H9 (cell line): Measurements from ENCODE around the gene ATF1. TPM values are rescaled to one million over a fixed set of nuclear protein-coding genes. Genes with fewer than 3 reads are reported as not detected.

ENCODE experiments used
- DNase-seq: peaks from one replicate; pipeline ENCODE4 v3.0.0-alpha.2; 2017
- H2AFZ ChIP-seq: one replicate; pipeline ENCODE4 v1.6.1; 2013; ENCODE audit warnings: mild to moderate bottlenecking, low read length, control low read depth, moderate library complexity
- H2AK5ac ChIP-seq: 2 replicates; pipeline ENCODE4 v1.6.1; 2013; ENCODE audit warnings: low read length, control low read depth, mixed read lengths; ENCODE audit not compliant: insufficient read length
- H2BK120ac ChIP-seq: one replicate; pipeline ENCODE4 v1.6.1; 2013; ENCODE audit warnings: low read depth, mild to moderate bottlenecking, low read length, control low read depth, inconsistent platforms; ENCODE audit not compliant: poor library complexity, severe bottlenecking
- H2BK12ac ChIP-seq: 2 replicates; pipeline ENCODE4 v1.6.1; 2013; ENCODE audit warnings: low read length, control low read depth, mixed read lengths, low read depth; ENCODE audit not compliant: insufficient read length
- H2BK15ac ChIP-seq: 2 replicates; pipeline ENCODE4 v1.6.1; 2013; ENCODE audit warnings: low read depth, low read length, control low read depth
- H2BK20ac ChIP-seq: one replicate; pipeline ENCODE4 v1.6.1; 2013; ENCODE audit warnings: low read depth, mild to moderate bottlenecking, low read length, control low read depth, inconsistent platforms; ENCODE audit not compliant: poor library complexity, severe bottlenecking
- H2BK5ac ChIP-seq: 2 replicates; pipeline ENCODE4 v1.6.1; 2013; ENCODE audit warnings: low read length, control low read depth, mixed read lengths; ENCODE audit not compliant: insufficient read length
- H3K14ac ChIP-seq: 2 replicates; pipeline ENCODE4 v1.6.1; 2013; ENCODE audit warnings: low read length, control low read depth; ENCODE audit not compliant: insufficient read depth
- H3K18ac ChIP-seq: 2 replicates; pipeline ENCODE4 v1.6.1; 2013; ENCODE audit warnings: low read depth, mild to moderate bottlenecking, mixed read lengths, low read length, control low read depth; ENCODE audit not compliant: insufficient read length
- H3K23ac ChIP-seq: 2 replicates; pipeline ENCODE4 v1.6.1; 2013; ENCODE audit warnings: low read length, control low read depth, mixed read lengths, low read depth; ENCODE audit not compliant: insufficient read length
- H3K23me2 ChIP-seq: 2 replicates; pipeline ENCODE4 v1.6.1; 2013; ENCODE audit warnings: low read depth, mild to moderate bottlenecking, mixed read lengths, low read length, control low read depth; ENCODE audit not compliant: insufficient read length, poor library complexity, severe bottlenecking
- H3K27ac ChIP-seq: 2 replicates; pipeline ENCODE4 v1.5.1; 2013; ENCODE audit warnings: low read length, control low read depth, mixed read lengths, low read depth; ENCODE audit not compliant: insufficient read length
- H3K27me3 ChIP-seq: 2 replicates; pipeline ENCODE4 v1.6.1; 2013; ENCODE audit warnings: low read length, control low read depth, inconsistent platforms; ENCODE audit not compliant: insufficient read depth
- H3K4ac ChIP-seq: 2 replicates; pipeline ENCODE4 v1.6.1; 2013; ENCODE audit warnings: low read depth, mild to moderate bottlenecking, control low read depth, inconsistent platforms, low read length, moderate library complexity
- H3K4me1 ChIP-seq: 2 replicates; pipeline ENCODE4 v1.6.1; 2013; ENCODE audit warnings: low read length, control low read depth, inconsistent platforms; ENCODE audit not compliant: insufficient read depth
- H3K4me2 ChIP-seq: 2 replicates; pipeline ENCODE4 v1.6.1; 2013; ENCODE audit warnings: low read length, control low read depth, mixed read lengths; ENCODE audit not compliant: insufficient read length, insufficient read depth
- H3K56ac ChIP-seq: 2 replicates; pipeline ENCODE4 v1.6.1; 2013; ENCODE audit warnings: low read depth, mild to moderate bottlenecking, mixed read lengths, low read length, control low read depth; ENCODE audit not compliant: insufficient read length
- H3K79me1 ChIP-seq: 2 replicates; pipeline ENCODE4 v1.6.1; 2013; ENCODE audit warnings: low read depth, mild to moderate bottlenecking, moderate library complexity, low read length, control low read depth, inconsistent platforms; ENCODE audit not compliant: insufficient read depth, poor library complexity, severe bottlenecking
- H3K79me2 ChIP-seq: 2 replicates; pipeline ENCODE4 v1.6.1; 2013; ENCODE audit warnings: low read length, control low read depth, inconsistent platforms; ENCODE audit not compliant: insufficient read depth
- H3K9ac ChIP-seq: 2 replicates; pipeline ENCODE4 v1.6.1; 2013; ENCODE audit warnings: low read length, control low read depth, mixed read lengths; ENCODE audit not compliant: insufficient read length; ENCODE audit errors: extremely low read depth
- H3K9me3 ChIP-seq: one replicate; pipeline ENCODE4 v1.6.1; 2013; ENCODE audit warnings: low read depth, low read length, inconsistent platforms; ENCODE audit not compliant: control insufficient read depth
- H3T11ph ChIP-seq: one replicate; pipeline ENCODE4 v1.6.1; 2013; ENCODE audit warnings: mild to moderate bottlenecking, low read length, control low read depth, inconsistent platforms
- H4K20me1 ChIP-seq: one replicate; pipeline ENCODE4 v1.6.1; 2013; ENCODE audit not compliant: control insufficient read depth, insufficient read length, insufficient read depth
- H4K5ac ChIP-seq: 2 replicates; pipeline ENCODE4 v1.6.1; 2013; ENCODE audit warnings: low read depth, mild to moderate bottlenecking, mixed read lengths, low read length, control low read depth; ENCODE audit not compliant: insufficient read length
- H4K8ac ChIP-seq: replicated peaks from 2 replicates; pipeline ENCODE4 v1.6.1; 2013; ENCODE audit warnings: low read length, control low read depth, mixed read lengths, low read depth; ENCODE audit not compliant: insufficient read length
- H4K91ac ChIP-seq: 2 replicates; pipeline ENCODE4 v1.6.1; 2013; ENCODE audit warnings: low read depth, mild to moderate bottlenecking, moderate library complexity, mixed read lengths, low read length, control low read depth; ENCODE audit not compliant: insufficient read length
- H3K27ac Mint-ChIP-seq, 3 experiments: 2 replicates in 2 of 3; 3 replicates in 1 of 3; pipeline ENCODE4 v1.8.0; 2020 to 2021; ENCODE audit warnings: mixed read lengths in 3 of 3, mild to moderate bottlenecking in 1 of 3, moderate library complexity in 1 of 3
- H3K27me3 Mint-ChIP-seq: 2 replicates; pipeline ENCODE4 v1.8.0; 2021; ENCODE audit warnings: low read depth, mild to moderate bottlenecking, moderate library complexity, mixed read lengths
- H3K36me3 Mint-ChIP-seq, 3 experiments: 2 replicates in 2 of 3; 3 replicates in 1 of 3; pipeline ENCODE4 v1.8.0; 2020 to 2021; ENCODE audit warnings: low read depth in 3 of 3, mixed read lengths in 3 of 3; ENCODE audit not compliant: insufficient read depth in 1 of 3
- H3K4me1 Mint-ChIP-seq, 2 experiments: 2 replicates each; pipeline ENCODE4 v1.8.0; 2020; ENCODE audit warnings: mixed read lengths in 2 of 2
- H3K4me3 Mint-ChIP-seq, 2 experiments: 2 replicates in 1 of 2; 3 replicates in 1 of 2; pipeline ENCODE4 v1.8.0; 2020 to 2021; ENCODE audit warnings: mild to moderate bottlenecking in 2 of 2, mixed read lengths in 2 of 2, moderate library complexity in 1 of 2
- H3K9me3 Mint-ChIP-seq, 2 experiments: 2 replicates in 1 of 2; 3 replicates in 1 of 2; pipeline ENCODE4 v1.8.0; 2020; ENCODE audit warnings: mild to moderate bottlenecking in 2 of 2, mixed read lengths in 2 of 2, moderate library complexity in 1 of 2
- WGBS: extraction: QIAGEN DNeasy Blood & Tissue Kit; methylation state at CpG from one replicate; pipeline ENCODE4 v1.1.7; 2013; ENCODE audit warnings: missing lambda C conversion rate, low lambda C conversion rate, mixed read lengths; ENCODE audit not compliant: insufficient read length; ENCODE audit errors: extremely low coverage; 5-methylcytosine and 5-hydroxymethylcytosine counted together
- total RNA-seq: library from RNA; stranded (reverse); gene quantifications from 2 replicates; pipeline ENCODE4 v1.2.1, GENCODE V29; 2021
- TF ChIP-seq, protein P1 (sequence below): fragments of 200-600 bp; sonication (generic); conservative IDR thresholded peaks from 3 replicates; pipeline ENCODE4 v1.8.0; 2021; ENCODE audit warnings: antibody characterized with exemption, mild to moderate bottlenecking

The ATF1 gene
- total RNA-seq, 1 experiment from 2014 or later: 47.8 TPM

DNA sequence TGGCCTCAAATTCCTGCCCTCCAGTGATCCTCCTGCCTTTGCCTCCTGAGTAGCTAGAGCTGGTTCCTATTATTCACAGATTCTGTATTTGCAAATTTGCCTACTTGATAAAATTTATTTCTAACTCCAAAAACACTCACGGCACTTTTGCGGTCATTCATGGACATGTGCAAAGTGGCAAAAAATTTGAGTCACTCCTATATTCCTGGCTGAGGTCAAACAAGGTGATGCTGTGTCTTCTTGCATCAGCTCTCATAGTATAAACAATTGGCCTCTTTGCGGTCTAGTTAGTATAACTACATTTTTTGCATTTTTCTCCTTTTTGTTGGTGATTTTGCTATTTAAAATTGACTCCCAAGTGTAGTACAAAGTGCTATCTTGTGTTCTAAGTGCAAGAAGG is 24.7 kb downstream of the ATF1 start:
- Histone ChIP-seq H2BK12ac (no peak overlapping the region), H3K4me2 (no peak overlapping the region), H4K20me1 (no peaks in the 10 kb centered on the region), H3K27ac (no peak overlapping the region), H3K9ac (no peak overlapping the region), H2BK120ac (no peak overlapping the region), H3T11ph (no peak overlapping the region), H4K91ac (no peak overlapping the region), H3K56ac (no peak overlapping the region), H3K23me2 (no peaks in the 10 kb centered on the region), H2AK5ac (no peak overlapping the region), H2AFZ (no peak overlapping the region), H2BK15ac (no peak overlapping the region), H3K27me3 (no peaks in the 10 kb centered on the region), H3K4ac (no peak overlapping the region), H3K14ac (no peak overlapping the region), H3K4me1 (no peaks in the 10 kb centered on the region), H4K5ac (no peak overlapping the region), H3K79me1 (no peaks in the 10 kb centered on the region), H3K18ac (no peak overlapping the region), H3K23ac (no peak overlapping the region), H2BK5ac (no peak overlapping the region), H2BK20ac (no peak overlapping the region), H3K9me3 (no peaks in the 10 kb centered on the region), H3K79me2 (no peaks in the 10 kb centered on the region; the same call in 1 of the 2 replicates), H4K8ac (no peak overlapping the region)
- Mint-ChIP-seq H3K4me3 (no peak overlapping the region), H3K9me3 (peaks cover 8 to 13% of the 10 kb centered on the region in 2 experiments; a peak in 4 of 5 replicates), H3K27me3 (no peaks in the 10 kb centered on the region), H3K36me3 (peaks cover 26 to 33% (median 28%) of the 10 kb centered on the region in 3 experiments), H3K27ac (no peak overlapping the region; a peak in 1 of 7 replicates), H3K4me1 (no peaks in the 10 kb centered on the region)
- DNase-seq: no peak
- no CpG with 5 or more reads among the region's 3 CpGs for WGBS
- TF ChIP-seq, protein P1, sequence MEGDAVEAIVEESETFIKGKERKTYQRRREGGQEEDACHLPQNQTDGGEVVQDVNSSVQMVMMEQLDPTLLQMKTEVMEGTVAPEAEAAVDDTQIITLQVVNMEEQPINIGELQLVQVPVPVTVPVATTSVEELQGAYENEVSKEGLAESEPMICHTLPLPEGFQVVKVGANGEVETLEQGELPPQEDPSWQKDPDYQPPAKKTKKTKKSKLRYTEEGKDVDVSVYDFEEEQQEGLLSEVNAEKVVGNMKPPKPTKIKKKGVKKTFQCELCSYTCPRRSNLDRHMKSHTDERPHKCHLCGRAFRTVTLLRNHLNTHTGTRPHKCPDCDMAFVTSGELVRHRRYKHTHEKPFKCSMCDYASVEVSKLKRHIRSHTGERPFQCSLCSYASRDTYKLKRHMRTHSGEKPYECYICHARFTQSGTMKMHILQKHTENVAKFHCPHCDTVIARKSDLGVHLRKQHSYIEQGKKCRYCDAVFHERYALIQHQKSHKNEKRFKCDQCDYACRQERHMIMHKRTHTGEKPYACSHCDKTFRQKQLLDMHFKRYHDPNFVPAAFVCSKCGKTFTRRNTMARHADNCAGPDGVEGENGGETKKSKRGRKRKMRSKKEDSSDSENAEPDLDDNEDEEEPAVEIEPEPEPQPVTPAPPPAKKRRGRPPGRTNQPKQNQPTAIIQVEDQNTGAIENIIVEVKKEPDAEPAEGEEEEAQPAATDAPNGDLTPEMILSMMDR: no peak
